HepG2 (cell line): ENCODE results near the gene EHBP1. TPM values are rescaled to one million over a fixed set of nuclear protein-coding genes. Genes with fewer than 3 reads are reported as not detected.

Source experiments
- ARNT2 ChIP-seq: sonication (generic); formaldehyde crosslinking; IDR thresholded peaks from 2 replicates; pipeline ENCODE4 v1.8.0; 2022; ENCODE audit warnings: mild to moderate bottlenecking, low read depth, missing genetic modification reagents, moderate library complexity
- CCDC6 ChIP-seq: sonication (generic); formaldehyde crosslinking; IDR thresholded peaks from 2 replicates; pipeline ENCODE4 v1.8.1; 2022; ENCODE audit warnings: mild to moderate bottlenecking, missing genetic modification reagents, moderate library complexity
- FOXK1 ChIP-seq: sonication (generic); formaldehyde crosslinking; IDR thresholded peaks from 2 replicates; pipeline ENCODE4 v1.4.0; 2020; ENCODE audit warnings: low read depth, missing genetic modification reagents, borderline replicate concordance
- ISL2 ChIP-seq: sonication (generic); formaldehyde crosslinking; IDR thresholded peaks from 2 replicates; pipeline ENCODE4 v1.5.0; 2020; ENCODE audit warnings: missing genetic modification reagents
- KLF13 ChIP-seq: sonication (generic); formaldehyde crosslinking; IDR thresholded peaks from 2 replicates; pipeline ENCODE4 v1.4.0; 2020; ENCODE audit warnings: mild to moderate bottlenecking, missing genetic modification reagents
- NCOA5 ChIP-seq: sonication (generic); formaldehyde crosslinking; IDR thresholded peaks from 2 replicates; pipeline ENCODE4 v1.4.0; 2020; ENCODE audit warnings: missing genetic modification reagents
- NFATC3 ChIP-seq: sonication (generic); formaldehyde crosslinking; IDR thresholded peaks from 2 replicates; pipeline ENCODE4 v1.5.1; 2020; ENCODE audit warnings: mild to moderate bottlenecking, missing genetic modification reagents
- POLR2AphosphoS5 ChIP-seq: IDR thresholded peaks from 2 replicates; pipeline ENCODE4 v1.6.1; 2012; ENCODE audit warnings: low read depth, low read length
- SETDB1 ChIP-seq: sonication (generic); formaldehyde crosslinking; IDR thresholded peaks from 2 replicates; pipeline ENCODE4 v1.5.1; 2020; ENCODE audit warnings: missing genetic modification reagents, mild to moderate bottlenecking, borderline replicate concordance
- ZFP36L1 ChIP-seq: sonication (generic); formaldehyde crosslinking; IDR thresholded peaks from 2 replicates; pipeline ENCODE4 v1.8.0; 2022; ENCODE audit warnings: mild to moderate bottlenecking, missing genetic modification reagents, moderate library complexity
- ZNF180 ChIP-seq: sonication (generic); formaldehyde crosslinking; IDR thresholded peaks from 2 replicates; pipeline ENCODE4 v1.4.0; 2020; ENCODE audit warnings: low read depth, missing genetic modification reagents, borderline replicate concordance
- ZNF235 ChIP-seq: sonication (generic); formaldehyde crosslinking; IDR thresholded peaks from 2 replicates; pipeline ENCODE4 v1.8.1; 2023; ENCODE audit warnings: mild to moderate bottlenecking, missing genetic modification reagents, borderline replicate concordance
- ZNF878 ChIP-seq: sonication (generic); formaldehyde crosslinking; IDR thresholded peaks from 2 replicates; pipeline ENCODE4 v1.8.1; 2023; ENCODE audit warnings: mild to moderate bottlenecking, missing genetic modification reagents, moderate library complexity
- polyA plus RNA-seq, 8 experiments: library from polyadenylated mRNA; depleted of rRNA in 3 of 8; stranded (reverse) in 7 of 8; unstranded in 1 of 8; fragments of >200 nt; fragmentation: Illumina TruSeq in 4 of 8; extraction: Trizol in 4 of 8; gene quantifications; 2 replicates each; pipeline versions ENCODE4 v1.2.1 to v1.2.3, GENCODE V29; 2011 to 2016; ENCODE audit warnings: low read depth in 4 of 8, missing spikeins in 1 of 8, mixed read lengths in 1 of 8; ENCODE audit not compliant: insufficient read depth in 1 of 8
- total RNA-seq, 5 experiments: library from RNA; depleted of rRNA; stranded (reverse); fragments of >200 nt; fragmentation: Illumina TruSeq; extraction: Trizol; gene quantifications; 2 replicates each; pipeline ENCODE4 v1.2.3, GENCODE V29; 2016; ENCODE audit warnings: low read depth in 1 of 5
- TF ChIP-seq, protein P1 (sequence below): sonication (generic); formaldehyde crosslinking; IDR thresholded peaks from 2 replicates; pipeline ENCODE4 v1.4.0; 2020; ENCODE audit warnings: mild to moderate bottlenecking, low read depth, missing genetic modification reagents
- TF ChIP-seq, protein P2 (sequence below): sonication (generic); formaldehyde crosslinking; IDR thresholded peaks from 2 replicates; pipeline ENCODE4 v1.9.0; 2022; ENCODE audit warnings: missing genetic modification reagents, mild to moderate bottlenecking, borderline replicate concordance
- TF ChIP-seq, protein P3 (sequence below): sonication (generic); formaldehyde crosslinking; IDR thresholded peaks from 2 replicates; pipeline ENCODE4 v1.4.0; 2020; ENCODE audit warnings: missing genetic modification reagents
- TF ChIP-seq, protein P4 (sequence below): sonication (generic); formaldehyde crosslinking; IDR thresholded peaks from 2 replicates; pipeline ENCODE4 v1.4.0; 2020; ENCODE audit warnings: missing genetic modification reagents

Gene EHBP1
- total and polyA plus RNA-seq, 2 of the 13 experiments (the other 11 are each of a cell fraction or from before 2014, with no cell fraction given): 93.5 to 146 TPM

DNA sequence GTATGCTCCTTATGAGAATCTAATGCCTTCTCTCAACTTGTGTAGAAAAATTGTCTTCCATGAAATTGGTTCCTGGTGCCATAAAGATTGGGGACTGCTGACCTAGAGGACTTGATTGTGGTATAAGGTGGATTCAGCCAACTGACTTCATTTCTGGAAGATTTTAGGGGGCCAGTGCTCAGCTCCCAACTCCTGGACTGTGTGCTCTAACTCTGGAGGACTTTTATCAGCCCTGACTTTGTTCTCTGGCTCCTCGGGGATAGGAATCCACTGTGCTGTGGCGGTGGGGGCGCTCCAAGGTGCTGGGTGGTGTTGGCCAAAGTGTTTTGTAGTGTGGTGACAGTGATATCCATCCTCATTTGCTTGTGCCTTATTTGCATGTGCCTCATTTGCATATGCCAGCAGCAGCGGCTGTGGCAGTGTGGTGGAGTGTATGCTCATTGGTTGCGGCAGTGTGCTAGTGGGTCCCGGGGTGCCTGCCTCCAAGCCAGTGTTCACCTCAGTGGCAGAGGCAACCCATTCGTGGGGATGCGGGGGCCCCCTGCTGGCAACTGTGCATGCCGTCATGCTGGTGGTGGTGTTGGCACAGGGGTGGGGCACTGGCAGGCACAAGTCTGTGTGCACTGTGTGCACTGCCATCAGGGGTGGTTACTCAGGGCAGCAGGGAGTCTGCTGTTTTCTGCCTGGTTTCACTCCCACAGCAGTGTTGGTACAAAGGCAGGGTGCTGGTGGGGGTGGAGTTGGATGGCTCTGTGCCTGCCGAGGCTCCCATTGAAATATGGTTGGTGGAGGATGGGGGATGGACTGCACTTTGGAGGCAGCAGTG, 19.6 kb downstream of the EHBP1 start (continued):
- TF ChIP-seq, protein P1, sequence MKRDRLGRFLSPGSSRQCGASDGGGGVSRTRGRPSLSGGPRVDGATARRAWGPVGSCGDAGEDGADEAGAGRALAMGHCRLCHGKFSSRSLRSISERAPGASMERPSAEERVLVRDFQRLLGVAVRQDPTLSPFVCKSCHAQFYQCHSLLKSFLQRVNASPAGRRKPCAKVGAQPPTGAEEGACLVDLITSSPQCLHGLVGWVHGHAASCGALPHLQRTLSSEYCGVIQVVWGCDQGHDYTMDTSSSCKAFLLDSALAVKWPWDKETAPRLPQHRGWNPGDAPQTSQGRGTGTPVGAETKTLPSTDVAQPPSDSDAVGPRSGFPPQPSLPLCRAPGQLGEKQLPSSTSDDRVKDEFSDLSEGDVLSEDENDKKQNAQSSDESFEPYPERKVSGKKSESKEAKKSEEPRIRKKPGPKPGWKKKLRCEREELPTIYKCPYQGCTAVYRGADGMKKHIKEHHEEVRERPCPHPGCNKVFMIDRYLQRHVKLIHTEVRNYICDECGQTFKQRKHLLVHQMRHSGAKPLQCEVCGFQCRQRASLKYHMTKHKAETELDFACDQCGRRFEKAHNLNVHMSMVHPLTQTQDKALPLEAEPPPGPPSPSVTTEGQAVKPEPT: no peak
- TF ChIP-seq ARNT2 (CRISPR knock-in tag) (peak; percentile 53; the same call in 1 of the 2 replicates), ZFP36L1 (CRISPR knock-in tag) (no peak), ZNF235 (CRISPR knock-in tag) (no peak), POLR2AphosphoS5 (no peak), KLF13 (CRISPR knock-in tag) (no peak), SETDB1 (CRISPR knock-in tag) (no peak), NFATC3 (CRISPR knock-in tag) (no peak), ISL2 (CRISPR knock-in tag) (no peak), NCOA5 (CRISPR knock-in tag) (no peak), ZNF180 (CRISPR knock-in tag) (no peak), CCDC6 (peak; percentile 69; the same call in 1 of the 2 replicates), ZNF878 (CRISPR knock-in tag) (0 out of 2 replicates have a peak, but pooled peaks have one; percentile 37), FOXK1 (CRISPR knock-in tag) (no peak)
- TF ChIP-seq, protein P2, sequence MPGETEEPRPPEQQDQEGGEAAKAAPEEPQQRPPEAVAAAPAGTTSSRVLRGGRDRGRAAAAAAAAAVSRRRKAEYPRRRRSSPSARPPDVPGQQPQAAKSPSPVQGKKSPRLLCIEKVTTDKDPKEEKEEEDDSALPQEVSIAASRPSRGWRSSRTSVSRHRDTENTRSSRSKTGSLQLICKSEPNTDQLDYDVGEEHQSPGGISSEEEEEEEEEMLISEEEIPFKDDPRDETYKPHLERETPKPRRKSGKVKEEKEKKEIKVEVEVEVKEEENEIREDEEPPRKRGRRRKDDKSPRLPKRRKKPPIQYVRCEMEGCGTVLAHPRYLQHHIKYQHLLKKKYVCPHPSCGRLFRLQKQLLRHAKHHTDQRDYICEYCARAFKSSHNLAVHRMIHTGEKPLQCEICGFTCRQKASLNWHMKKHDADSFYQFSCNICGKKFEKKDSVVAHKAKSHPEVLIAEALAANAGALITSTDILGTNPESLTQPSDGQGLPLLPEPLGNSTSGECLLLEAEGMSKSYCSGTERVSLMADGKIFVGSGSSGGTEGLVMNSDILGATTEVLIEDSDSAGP (CRISPR knock-in tag): peak; percentile 33
- TF ChIP-seq, protein P3, sequence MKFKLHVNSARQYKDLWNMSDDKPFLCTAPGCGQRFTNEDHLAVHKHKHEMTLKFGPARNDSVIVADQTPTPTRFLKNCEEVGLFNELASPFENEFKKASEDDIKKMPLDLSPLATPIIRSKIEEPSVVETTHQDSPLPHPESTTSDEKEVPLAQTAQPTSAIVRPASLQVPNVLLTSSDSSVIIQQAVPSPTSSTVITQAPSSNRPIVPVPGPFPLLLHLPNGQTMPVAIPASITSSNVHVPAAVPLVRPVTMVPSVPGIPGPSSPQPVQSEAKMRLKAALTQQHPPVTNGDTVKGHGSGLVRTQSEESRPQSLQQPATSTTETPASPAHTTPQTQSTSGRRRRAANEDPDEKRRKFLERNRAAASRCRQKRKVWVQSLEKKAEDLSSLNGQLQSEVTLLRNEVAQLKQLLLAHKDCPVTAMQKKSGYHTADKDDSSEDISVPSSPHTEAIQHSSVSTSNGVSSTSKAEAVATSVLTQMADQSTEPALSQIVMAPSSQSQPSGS: 0 out of 2 replicates have a peak, but pooled peaks have one; percentile 26
- TF ChIP-seq, protein P4, sequence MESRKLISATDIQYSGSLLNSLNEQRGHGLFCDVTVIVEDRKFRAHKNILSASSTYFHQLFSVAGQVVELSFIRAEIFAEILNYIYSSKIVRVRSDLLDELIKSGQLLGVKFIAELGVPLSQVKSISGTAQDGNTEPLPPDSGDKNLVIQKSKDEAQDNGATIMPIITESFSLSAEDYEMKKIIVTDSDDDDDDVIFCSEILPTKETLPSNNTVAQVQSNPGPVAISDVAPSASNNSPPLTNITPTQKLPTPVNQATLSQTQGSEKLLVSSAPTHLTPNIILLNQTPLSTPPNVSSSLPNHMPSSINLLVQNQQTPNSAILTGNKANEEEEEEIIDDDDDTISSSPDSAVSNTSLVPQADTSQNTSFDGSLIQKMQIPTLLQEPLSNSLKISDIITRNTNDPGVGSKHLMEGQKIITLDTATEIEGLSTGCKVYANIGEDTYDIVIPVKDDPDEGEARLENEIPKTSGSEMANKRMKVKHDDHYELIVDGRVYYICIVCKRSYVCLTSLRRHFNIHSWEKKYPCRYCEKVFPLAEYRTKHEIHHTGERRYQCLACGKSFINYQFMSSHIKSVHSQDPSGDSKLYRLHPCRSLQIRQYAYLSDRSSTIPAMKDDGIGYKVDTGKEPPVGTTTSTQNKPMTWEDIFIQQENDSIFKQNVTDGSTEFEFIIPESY: peak; percentile 63
